Sigmoid colon (tissue), 3 donors: ENCODE results near the gene CDKN3.
"Not testable (repeated sequence)": the region's sequence is repeated elsewhere in the genome, so short reads cannot be mapped to it uniquely, and the experiment has no call there.

Source experiments
- POLR2A ChIP-seq, 2 donors: fragments of 450-650 bp; IDR thresholded peaks; one replicate each; pipeline ENCODE4 v1.6.1; 2016; ENCODE audit warnings: antibody characterized with exemption in 2 of 2, mild to moderate bottlenecking in 2 of 2, moderate library complexity in 2 of 2
- TF ChIP-seq, protein P1 (sequence below), 4 experiments: fragments of 450-650 bp in 3 of 4; fragments of 200-600 bp in 1 of 4; IDR thresholded peaks; one replicate each; pipeline ENCODE4 v1.5.1; 2016 to 2019; ENCODE audit warnings: antibody characterized with exemption in 4 of 4, mild to moderate bottlenecking in 3 of 4, moderate library complexity in 2 of 4

DNA sequence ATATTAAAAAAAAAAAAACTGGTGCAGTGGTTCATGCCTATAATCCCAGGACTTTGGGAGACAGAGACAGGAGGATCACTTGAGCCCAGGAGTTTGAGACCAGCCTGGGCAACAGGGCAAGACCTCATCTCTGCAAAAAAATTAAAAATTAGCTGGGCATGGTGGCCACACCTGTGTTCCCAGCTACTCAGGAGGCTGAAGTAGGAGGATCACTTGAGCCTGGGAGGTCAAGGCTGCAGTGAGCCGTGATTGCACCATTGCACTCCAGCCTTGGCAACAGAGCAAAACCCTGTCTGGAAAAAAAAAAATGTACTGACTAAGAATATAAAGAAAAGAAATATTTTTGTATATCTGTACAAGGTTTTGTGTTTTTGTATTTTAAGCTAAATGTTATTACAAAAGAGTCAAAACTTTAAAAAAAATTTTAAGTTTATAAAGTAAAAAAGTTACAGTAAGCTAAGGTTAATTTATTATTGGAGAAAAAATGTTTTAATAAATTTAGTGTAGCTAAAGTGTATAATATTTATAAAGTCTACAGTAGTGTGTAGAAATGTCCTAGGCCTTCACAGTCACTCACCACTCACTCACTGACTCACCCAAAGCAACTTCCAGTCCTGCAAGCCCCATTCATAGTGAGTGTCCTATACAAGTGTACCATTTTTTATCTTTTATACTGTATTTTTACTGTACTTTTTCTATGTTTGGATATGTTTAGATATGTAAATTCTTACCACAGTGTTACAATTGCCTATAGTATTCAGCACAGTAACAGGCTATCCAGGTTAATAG, 60.2 kb downstream of the CDKN3 start:
- TF ChIP-seq, protein P1, sequence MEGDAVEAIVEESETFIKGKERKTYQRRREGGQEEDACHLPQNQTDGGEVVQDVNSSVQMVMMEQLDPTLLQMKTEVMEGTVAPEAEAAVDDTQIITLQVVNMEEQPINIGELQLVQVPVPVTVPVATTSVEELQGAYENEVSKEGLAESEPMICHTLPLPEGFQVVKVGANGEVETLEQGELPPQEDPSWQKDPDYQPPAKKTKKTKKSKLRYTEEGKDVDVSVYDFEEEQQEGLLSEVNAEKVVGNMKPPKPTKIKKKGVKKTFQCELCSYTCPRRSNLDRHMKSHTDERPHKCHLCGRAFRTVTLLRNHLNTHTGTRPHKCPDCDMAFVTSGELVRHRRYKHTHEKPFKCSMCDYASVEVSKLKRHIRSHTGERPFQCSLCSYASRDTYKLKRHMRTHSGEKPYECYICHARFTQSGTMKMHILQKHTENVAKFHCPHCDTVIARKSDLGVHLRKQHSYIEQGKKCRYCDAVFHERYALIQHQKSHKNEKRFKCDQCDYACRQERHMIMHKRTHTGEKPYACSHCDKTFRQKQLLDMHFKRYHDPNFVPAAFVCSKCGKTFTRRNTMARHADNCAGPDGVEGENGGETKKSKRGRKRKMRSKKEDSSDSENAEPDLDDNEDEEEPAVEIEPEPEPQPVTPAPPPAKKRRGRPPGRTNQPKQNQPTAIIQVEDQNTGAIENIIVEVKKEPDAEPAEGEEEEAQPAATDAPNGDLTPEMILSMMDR (IDR thresholded peaks at IDR 0.05), result not testable (repeated sequence)
- TF ChIP-seq POLR2A (IDR thresholded peaks at IDR 0.05), result not testable (repeated sequence)
